ENCODE data around the gene SQOR.
A peak's percentile ranks its signal among the peaks of the same experiment; 100 is the strongest.

SQOR gene

GRCh38 chr15:45714590-45715488 is 80.0 kb downstream of the SQOR start:
- peak; percentile 43 for DNase-seq

- DNase-seq = no peak
Observed at GRCh38 chr15:45715528-45715927, 80.7 kb downstream of the SQOR start.

GRCh38 chr15:45719490-45719889 is 84.7 kb downstream of the SQOR start:
- DNase-seq = no peak

- no peak for DNase-seq
Observed at GRCh38 chr15:45720183-45720582, 85.4 kb downstream of the SQOR start.

GRCh38 chr15:45728641-45729040 is 93.8 kb downstream of the SQOR start:
- no peak for DNase-seq

GRCh38 chr15:45729141-45729540 is 94.3 kb downstream of the SQOR start:
- DNase-seq = no peak

- DNase-seq = no peak
Observed at GRCh38 chr15:45731343-45731742, 96.5 kb downstream of the SQOR start.

GRCh38 chr15:45732662-45733061 is 97.8 kb downstream of the SQOR start:
- no peak for DNase-seq

GRCh38 chr15:45734260-45734711 is 99.5 kb downstream of the SQOR start:
- no peak for DNase-seq
